ENCODE measurements around the gene UROD.

Gene UROD

GRCh38 chr1:45008076-45008475, 4.0 kb upstream of the UROD start:
- H3K27ac ChIP-seq (ENCODE audit: low read depth, low read length) = no peak overlapping the region
- no peak overlapping the region for H3K9ac ChIP-seq (ENCODE audit: low read depth in 1 of 2, low read length in 2 of 2)
- H3K4me1 ChIP-seq (ENCODE audit: control insufficient read depth in 1 of 2, insufficient read depth in 2 of 2, low read length in 2 of 2) = peaks cover 23 to 32% of the 10 kb centered on the region in 2 donors
- H3K9me3 ChIP-seq (ENCODE audit: control insufficient read depth in 1 of 2, low read length in 2 of 2) = no peaks in the 10 kb centered on the region
- H3K27me3 ChIP-seq (ENCODE audit: control insufficient read depth in 1 of 2, insufficient read depth in 2 of 2, low read length in 2 of 2) = no peaks in the 10 kb centered on the region
- peaks cover 61 to 65% of the 10 kb centered on the region in 2 donors for H3K36me3 ChIP-seq (ENCODE audit: control insufficient read depth in 1 of 2, insufficient read depth in 2 of 2, low read length in 2 of 2)
- no peak overlapping the region for H3K4me3 ChIP-seq (ENCODE audit: low read depth in 1 of 2, low read length in 2 of 2)

GRCh38 chr1:45008516-45008915, 3.5 kb upstream of the UROD start:
- peaks cover 23 to 34% of the 10 kb centered on the region in 2 donors for H3K4me1 ChIP-seq (ENCODE audit: control insufficient read depth in 1 of 2, insufficient read depth in 2 of 2, low read length in 2 of 2)
- no peaks in the 10 kb centered on the region for H3K27me3 ChIP-seq (ENCODE audit: control insufficient read depth in 1 of 2, insufficient read depth in 2 of 2, low read length in 2 of 2)
- H3K36me3 ChIP-seq (ENCODE audit: control insufficient read depth in 1 of 2, insufficient read depth in 2 of 2, low read length in 2 of 2) = peaks cover 56 to 61% of the 10 kb centered on the region in 2 donors

GRCh38 chr1:45009296-45009865, 2.7 kb upstream of the UROD start:
- Histone ChIP-seq H3K27me3 (ENCODE audit: control insufficient read depth in 1 of 2, insufficient read depth in 2 of 2, low read length in 2 of 2) (no peaks in the 10 kb centered on the region), H3K4me3 (ENCODE audit: low read depth in 1 of 2, low read length in 2 of 2) (peak overlapping the region; percentile 90 to 92), H3K27ac (ENCODE audit: low read depth, low read length) (no peak overlapping the region), H3K4me1 (ENCODE audit: control insufficient read depth in 1 of 2, insufficient read depth in 2 of 2, low read length in 2 of 2) (peaks cover 23 to 34% of the 10 kb centered on the region in 2 donors), H3K9me3 (ENCODE audit: control insufficient read depth in 1 of 2, low read length in 2 of 2) (no peaks in the 10 kb centered on the region), H3K9ac (ENCODE audit: low read depth in 1 of 2, low read length in 2 of 2) (peak overlapping the region in 1 of 2 donors; percentile 66), H3K36me3 (ENCODE audit: control insufficient read depth in 1 of 2, insufficient read depth in 2 of 2, low read length in 2 of 2) (peaks cover 49 to 52% of the 10 kb centered on the region in 2 donors)

More at GRCh38 chr1:45008516-45008915, 3.5 kb upstream of the UROD start:
- Histone ChIP-seq H3K9me3 (ENCODE audit: control insufficient read depth in 1 of 2, low read length in 2 of 2) (no peaks in the 10 kb centered on the region), H3K9ac (ENCODE audit: low read depth in 1 of 2, low read length in 2 of 2) (no peak overlapping the region), H3K4me3 (ENCODE audit: low read depth in 1 of 2, low read length in 2 of 2) (no peak overlapping the region), H3K27ac (ENCODE audit: low read depth, low read length) (no peak overlapping the region)

- Histone ChIP-seq H3K9me3 (ENCODE audit: control insufficient read depth in 1 of 2, low read length in 2 of 2) (no peaks in the 10 kb centered on the region), H3K27me3 (ENCODE audit: control insufficient read depth in 1 of 2, insufficient read depth in 2 of 2, low read length in 2 of 2) (no peaks in the 10 kb centered on the region), H3K36me3 (ENCODE audit: control insufficient read depth in 1 of 2, insufficient read depth in 2 of 2, low read length in 2 of 2) (peaks cover 42 to 46% of the 10 kb centered on the region in 2 donors), H3K27ac (ENCODE audit: low read depth, low read length) (peak overlapping the region; percentile 82), H3K4me3 (ENCODE audit: low read depth in 1 of 2, low read length in 2 of 2) (peak overlapping the region; percentile 90 to 92), H3K9ac (ENCODE audit: low read depth in 1 of 2, low read length in 2 of 2) (peak overlapping the region; percentile 66 to 70), H3K4me1 (ENCODE audit: control insufficient read depth in 1 of 2, insufficient read depth in 2 of 2, low read length in 2 of 2) (peaks cover 23 to 34% of the 10 kb centered on the region in 2 donors)
These were observed 1.8 kb upstream of the UROD start for GRCh38 chr1:45009956-45010854.

- H3K4me1 ChIP-seq (ENCODE audit: control insufficient read depth in 1 of 2, insufficient read depth in 2 of 2, low read length in 2 of 2) = peaks cover 23 to 34% of the 10 kb centered on the region in 2 donors
- H3K9me3 ChIP-seq (ENCODE audit: control insufficient read depth in 1 of 2, low read length in 2 of 2) = no peaks in the 10 kb centered on the region
- H3K27ac ChIP-seq (ENCODE audit: low read depth, low read length) = peak within 1 kb of the TSS; percentile 82
- no peaks in the 10 kb centered on the region for H3K27me3 ChIP-seq (ENCODE audit: control insufficient read depth in 1 of 2, insufficient read depth in 2 of 2, low read length in 2 of 2)
- H3K9ac ChIP-seq (ENCODE audit: low read depth in 1 of 2, low read length in 2 of 2) = peak within 1 kb of the TSS; percentile 80
- H3K36me3 ChIP-seq (ENCODE audit: control insufficient read depth in 1 of 2, insufficient read depth in 2 of 2, low read length in 2 of 2) = peaks cover 39 to 43% of the 10 kb centered on the region in 2 donors
- H3K4me3 ChIP-seq (ENCODE audit: low read depth in 1 of 2, low read length in 2 of 2) = peak within 1 kb of the TSS; percentile 90 to 92
These were observed 921 bp upstream of the UROD start, which contains the start of gene HECTD3 for GRCh38 chr1:45010855-45011811. Gene HECTD3, minus strand, starts transcription at chr1:45011324. Its CDS starts 67 bp downstream, at chr1:45011257.

- Histone ChIP-seq H3K36me3 (ENCODE audit: control insufficient read depth in 1 of 2, insufficient read depth in 2 of 2, low read length in 2 of 2) (peaks cover 27 to 33% of the 10 kb centered on the region in 2 donors), H3K27ac (ENCODE audit: low read depth, low read length) (no peak overlapping the region), H3K9ac (ENCODE audit: low read depth in 1 of 2, low read length in 2 of 2) (peak overlapping the region; percentile 80), H3K27me3 (ENCODE audit: control insufficient read depth in 1 of 2, insufficient read depth in 2 of 2, low read length in 2 of 2) (no peaks in the 10 kb centered on the region), H3K4me3 (ENCODE audit: low read depth in 1 of 2, low read length in 2 of 2) (peak overlapping the region; percentile 90 to 92), H3K4me1 (ENCODE audit: control insufficient read depth in 1 of 2, insufficient read depth in 2 of 2, low read length in 2 of 2) (peaks cover 23 to 34% of the 10 kb centered on the region in 2 donors), H3K9me3 (ENCODE audit: control insufficient read depth in 1 of 2, low read length in 2 of 2) (no peaks in the 10 kb centered on the region)
These were observed 705 bp downstream of the UROD start for GRCh38 chr1:45012639-45013278.

- H3K27me3 ChIP-seq (ENCODE audit: control insufficient read depth in 1 of 2, insufficient read depth in 2 of 2, low read length in 2 of 2) = no peaks in the 10 kb centered on the region
- no peak overlapping the region for H3K4me3 ChIP-seq (ENCODE audit: low read depth in 1 of 2, low read length in 2 of 2)
- H3K9me3 ChIP-seq (ENCODE audit: control insufficient read depth in 1 of 2, low read length in 2 of 2) = no peaks in the 10 kb centered on the region
- H3K4me1 ChIP-seq (ENCODE audit: control insufficient read depth in 1 of 2, insufficient read depth in 2 of 2, low read length in 2 of 2) = peaks cover 23 to 34% of the 10 kb centered on the region in 2 donors
- peaks cover 18 to 23% of the 10 kb centered on the region in 2 donors for H3K36me3 ChIP-seq (ENCODE audit: control insufficient read depth in 1 of 2, insufficient read depth in 2 of 2, low read length in 2 of 2)
- H3K9ac ChIP-seq (ENCODE audit: low read depth in 1 of 2, low read length in 2 of 2) = no peak overlapping the region
- no peak overlapping the region for H3K27ac ChIP-seq (ENCODE audit: low read depth, low read length)
These were observed 1.6 kb downstream of the UROD start for GRCh38 chr1:45013551-45014209.

- Histone ChIP-seq H3K9me3 (ENCODE audit: control insufficient read depth in 1 of 2, low read length in 2 of 2) (no peaks in the 10 kb centered on the region), H3K27ac (ENCODE audit: low read depth, low read length) (no peak overlapping the region), H3K4me3 (ENCODE audit: low read depth in 1 of 2, low read length in 2 of 2) (no peak overlapping the region), H3K9ac (ENCODE audit: low read depth in 1 of 2, low read length in 2 of 2) (no peak overlapping the region), H3K4me1 (ENCODE audit: control insufficient read depth in 1 of 2, insufficient read depth in 2 of 2, low read length in 2 of 2) (peaks cover 22 to 30% of the 10 kb centered on the region in 2 donors), H3K36me3 (ENCODE audit: control insufficient read depth in 1 of 2, insufficient read depth in 2 of 2, low read length in 2 of 2) (peaks cover 10 to 15% of the 10 kb centered on the region in 2 donors), H3K27me3 (ENCODE audit: control insufficient read depth in 1 of 2, insufficient read depth in 2 of 2, low read length in 2 of 2) (no peaks in the 10 kb centered on the region)
These were observed 2.4 kb downstream of the UROD start for GRCh38 chr1:45014321-45015028.

All from duodenal mucosa (tissue), 2 donors.